HG03457 (cell line): ENCODE data around the gene PTBP2.
"Not testable (repeated sequence)": the region's sequence is repeated elsewhere in the genome, so short reads cannot be mapped to it uniquely, and the experiment has no call there.

Experiments
- ATAC-seq: cut with Tn5 transposase; IDR thresholded peaks from one replicate; pipeline ENCODE4 v1.9.1; 2021; ENCODE audit warnings: moderate number of reproducible peaks; ENCODE audit not compliant: unreplicated experiment

The PTBP2 gene

DNA sequence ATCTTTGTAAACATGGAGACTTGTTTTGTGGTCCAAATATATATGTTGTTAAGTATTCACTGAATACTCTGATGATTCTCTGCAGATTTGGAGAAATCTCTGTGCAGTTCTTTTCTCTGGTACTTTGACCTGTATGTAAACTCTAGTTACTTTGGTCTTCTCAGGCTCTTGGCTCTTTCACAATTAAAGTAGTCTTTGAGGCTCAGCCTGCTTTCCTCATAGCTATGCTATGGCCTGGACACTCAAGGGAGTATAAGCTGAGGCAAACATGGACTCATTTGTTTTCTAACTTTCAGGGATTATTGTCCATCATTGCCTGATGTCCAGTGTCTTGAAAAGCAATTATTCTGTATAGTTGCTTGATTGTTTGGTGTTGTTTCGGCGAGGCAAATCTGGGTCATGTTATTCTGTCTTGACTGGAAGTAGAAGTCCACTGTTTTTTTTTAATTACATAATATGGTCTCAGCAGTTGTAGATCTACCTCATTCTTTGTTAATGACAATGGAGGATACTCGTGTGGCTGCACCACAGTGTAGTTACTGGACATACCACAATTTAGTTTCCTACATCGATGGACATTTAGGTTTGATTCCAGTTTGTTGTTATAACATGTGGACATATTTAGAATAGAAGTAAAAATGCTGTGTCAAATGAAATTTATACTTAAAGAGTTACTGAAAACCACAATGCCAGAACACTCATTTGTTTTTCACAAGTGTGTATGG, 9.2 kb downstream of the PTBP2 start:
- ATAC-seq = no peak

DNA sequence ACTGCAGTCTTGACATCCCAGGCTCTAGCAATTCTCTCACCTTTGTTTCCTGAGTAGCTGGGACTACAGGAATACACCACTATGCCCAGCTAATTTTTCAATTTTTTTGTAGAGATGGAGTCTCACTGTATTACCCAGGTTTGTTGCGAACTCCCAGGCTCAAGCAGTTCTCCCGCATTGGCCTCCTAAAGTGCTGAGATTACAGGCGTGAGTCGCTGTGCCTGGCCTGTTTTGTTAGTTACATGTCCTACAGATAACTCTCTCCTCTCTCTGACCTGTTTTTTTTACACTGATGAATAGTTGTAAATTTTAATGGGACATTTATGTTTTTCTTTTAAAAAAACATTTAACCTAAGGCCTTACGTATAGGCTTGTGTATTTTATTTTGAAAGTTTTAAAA, 19.8 kb downstream of the PTBP2 start:
- ATAC-seq = no peak

DNA sequence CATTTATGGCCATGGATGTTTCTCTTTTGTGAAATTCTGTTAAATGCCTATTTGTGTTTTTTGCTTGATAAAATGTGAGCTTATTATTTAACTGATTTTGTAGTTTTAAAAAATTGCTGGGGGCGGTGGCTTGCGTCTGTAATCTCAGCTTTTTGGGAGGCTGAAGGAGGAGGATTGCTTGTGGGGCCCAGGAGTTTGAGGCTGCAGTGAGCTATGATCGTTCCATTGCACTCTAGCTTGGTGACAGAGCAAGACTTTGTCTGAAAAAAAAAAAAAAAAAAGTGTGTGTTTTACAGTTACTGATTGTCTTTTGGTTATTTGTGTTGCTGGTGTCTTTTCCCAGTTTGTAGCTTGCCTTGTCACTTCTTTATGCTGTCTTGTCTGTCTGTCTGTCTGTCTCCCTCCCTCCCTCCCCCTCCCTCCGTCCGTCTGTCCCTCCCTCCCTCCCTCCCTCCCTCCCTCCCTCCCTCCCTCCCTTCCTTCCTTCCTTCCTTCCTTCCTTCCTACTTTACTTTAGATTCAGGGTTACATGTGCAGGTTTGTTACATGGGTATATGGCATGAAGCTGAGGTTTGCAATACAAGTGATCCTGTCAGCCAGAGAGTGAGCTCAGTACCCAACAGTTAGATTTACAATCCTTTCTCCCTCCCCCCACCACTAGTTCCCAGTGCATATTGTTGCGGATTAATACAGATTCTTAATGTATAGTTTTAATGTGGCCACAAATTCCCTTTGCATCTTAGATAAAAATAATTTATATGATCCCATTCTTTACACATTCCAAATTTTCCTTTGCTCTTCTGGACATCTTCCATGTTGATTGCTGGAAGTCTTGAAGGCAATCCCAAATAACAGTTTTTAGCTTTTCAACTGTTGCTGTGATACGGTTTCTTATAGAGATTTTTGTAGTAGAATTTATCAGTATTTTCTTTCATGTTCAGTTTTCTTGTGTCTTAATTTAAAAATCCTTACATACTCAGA, 25.1 kb downstream of the PTBP2 start:
- ATAC-seq = no peak

DNA sequence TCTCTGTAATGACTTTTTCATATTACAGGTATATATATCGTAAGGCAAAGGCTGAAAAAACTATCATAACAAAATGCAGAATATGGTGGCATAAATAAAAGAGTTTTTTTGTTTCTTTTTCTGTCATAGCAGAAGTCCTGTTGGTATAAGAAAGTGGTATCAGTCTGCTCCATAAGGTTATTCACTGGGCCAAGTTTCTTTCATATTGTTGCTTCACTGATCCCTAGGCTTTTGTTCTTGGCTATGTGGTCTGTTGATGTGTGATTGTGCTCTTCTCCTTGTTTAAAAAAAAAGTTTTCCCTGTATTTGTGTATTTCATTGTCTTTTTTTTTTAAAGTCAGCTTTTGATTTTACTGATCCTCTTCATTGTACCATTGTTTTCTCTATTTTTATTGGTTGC, 26.0 kb downstream of the PTBP2 start:
- ATAC-seq = no peak

DNA sequence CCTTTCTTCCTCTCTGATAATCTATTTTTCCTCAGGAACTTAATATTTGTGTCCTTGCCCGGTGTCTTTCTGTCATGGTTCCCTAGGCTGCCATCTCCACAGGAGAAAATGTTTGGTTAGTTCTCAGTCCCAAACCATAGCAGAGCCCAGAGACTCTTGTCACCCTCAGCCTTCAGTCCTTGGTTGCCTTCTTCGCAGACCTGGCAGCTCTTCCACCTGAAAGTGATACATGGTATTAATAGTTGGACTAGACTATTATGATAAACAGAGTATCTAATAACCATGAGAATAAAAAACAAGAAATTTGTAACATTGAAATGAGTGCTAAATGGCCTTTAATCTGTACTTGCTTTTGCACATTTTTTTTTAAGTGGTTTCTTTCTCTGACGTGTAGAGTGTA, 26.5 kb downstream of the PTBP2 start:
- no peak for ATAC-seq

DNA sequence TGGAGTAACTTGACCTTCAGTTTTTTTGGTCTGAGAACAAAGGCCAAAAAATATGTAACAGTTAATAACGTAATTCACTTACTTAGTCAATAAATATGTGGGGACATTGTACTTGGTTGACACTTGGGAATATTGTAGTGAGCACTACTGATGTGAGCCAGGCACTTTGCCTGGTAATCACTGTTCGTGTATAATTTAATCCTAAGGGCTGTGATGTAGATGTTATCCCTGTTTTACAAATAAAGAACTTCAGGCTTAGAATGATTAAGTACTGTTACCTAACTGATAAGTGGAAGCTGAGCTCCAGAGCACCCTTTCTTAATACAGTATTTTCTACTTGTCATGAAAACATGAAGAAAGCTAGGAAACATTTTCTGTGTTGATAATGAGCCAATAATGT, 28.0 kb downstream of the PTBP2 start:
- no peak for ATAC-seq

DNA sequence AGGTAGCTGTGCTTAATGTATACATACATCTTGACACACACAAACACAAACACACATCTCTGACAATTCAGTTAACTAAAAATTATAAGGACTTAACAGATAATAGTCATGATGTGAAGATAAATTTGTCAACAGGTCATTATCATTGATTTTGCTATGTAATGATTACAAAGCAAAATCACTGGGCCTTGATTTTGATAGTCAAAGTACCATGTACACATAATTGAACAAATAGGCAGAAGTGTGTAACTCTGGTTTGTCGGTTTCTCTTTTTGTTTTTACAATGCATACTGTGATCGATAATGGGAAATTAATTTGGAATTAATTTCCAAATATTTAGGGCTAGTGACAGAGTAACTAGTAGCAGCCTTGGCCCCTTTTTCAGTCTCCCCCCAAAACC, 30.8 kb downstream of the PTBP2 start:
- ATAC-seq = no peak

DNA sequence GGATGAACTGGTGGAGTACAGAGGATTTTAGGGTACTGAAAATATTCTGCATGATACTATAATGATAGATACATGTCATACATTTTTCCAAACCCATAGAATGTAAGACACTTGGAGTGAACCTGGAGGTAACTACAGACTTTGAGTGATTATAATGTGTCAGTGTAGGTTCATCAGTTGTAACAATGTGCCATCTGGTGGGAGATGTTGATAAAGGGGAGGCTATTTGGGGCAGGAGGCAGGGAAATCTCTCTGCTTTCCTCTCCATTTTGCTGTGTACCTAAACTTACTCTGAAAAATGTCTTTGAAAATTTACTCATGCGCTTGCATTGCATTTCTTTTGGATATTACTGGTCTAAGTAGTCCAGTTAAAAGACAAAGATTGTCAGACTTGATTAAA, 35.2 kb downstream of the PTBP2 start:
- no peak for ATAC-seq

DNA sequence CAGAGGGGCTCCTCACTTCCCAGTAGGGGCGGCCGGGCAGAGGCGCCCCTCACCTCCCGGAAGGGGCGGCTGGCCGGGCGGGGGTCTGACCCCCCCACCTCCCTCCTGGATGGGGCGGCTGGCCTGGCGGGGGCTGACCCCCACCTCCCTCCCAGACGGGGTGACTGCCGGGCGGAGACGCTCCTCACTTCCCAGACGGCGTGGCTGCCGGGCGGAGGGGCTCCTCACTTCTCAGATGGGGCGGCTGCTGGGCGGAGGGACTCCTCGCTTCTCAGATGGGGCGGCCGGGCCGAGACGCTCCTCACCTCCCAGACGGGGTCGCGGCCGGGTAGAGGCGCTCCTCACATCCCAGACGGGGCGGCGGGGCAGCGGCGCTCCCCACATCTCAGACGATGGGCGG, 41.0 kb downstream of the PTBP2 start:
- ATAC-seq = not testable (repeated sequence)

DNA sequence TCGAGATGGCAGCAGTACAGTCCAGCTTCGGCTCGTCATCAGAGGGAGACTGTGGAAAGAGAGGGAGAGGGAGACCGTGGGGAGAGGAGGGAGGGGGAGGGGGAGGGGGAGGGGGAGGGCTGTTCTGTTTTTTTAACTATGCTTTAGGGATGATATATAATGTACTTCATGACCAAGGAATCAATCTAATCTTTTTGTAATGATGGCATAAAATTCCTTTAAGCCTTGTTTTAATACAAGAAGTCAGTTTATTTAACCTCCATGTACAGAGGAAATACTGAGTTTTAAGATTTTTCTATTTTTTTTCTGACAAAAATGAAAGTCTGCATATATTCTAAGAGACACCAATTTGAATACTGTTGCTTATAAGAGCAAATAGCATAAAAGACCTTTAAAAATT, 41.9 kb downstream of the PTBP2 start:
- no peak for ATAC-seq

DNA sequence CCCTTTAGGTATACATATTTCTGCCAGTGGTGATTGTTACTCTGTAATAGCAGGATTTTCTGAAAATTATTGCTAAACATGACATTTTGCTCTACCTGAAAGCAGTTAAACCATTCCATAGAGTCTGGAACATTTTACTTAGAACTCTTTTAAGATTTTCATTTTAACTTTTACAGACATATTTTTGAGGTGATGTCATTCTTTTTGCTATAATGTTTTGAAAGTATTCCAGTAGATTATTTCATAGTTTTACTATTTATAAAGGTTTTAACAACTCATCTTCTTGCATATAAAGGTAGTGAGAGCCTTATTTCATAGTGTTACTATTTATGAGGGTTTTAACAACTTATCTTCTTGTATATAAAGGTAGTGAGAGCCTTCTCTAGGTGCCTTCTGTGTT, 42.9 kb downstream of the PTBP2 start:
- ATAC-seq = no peak

DNA sequence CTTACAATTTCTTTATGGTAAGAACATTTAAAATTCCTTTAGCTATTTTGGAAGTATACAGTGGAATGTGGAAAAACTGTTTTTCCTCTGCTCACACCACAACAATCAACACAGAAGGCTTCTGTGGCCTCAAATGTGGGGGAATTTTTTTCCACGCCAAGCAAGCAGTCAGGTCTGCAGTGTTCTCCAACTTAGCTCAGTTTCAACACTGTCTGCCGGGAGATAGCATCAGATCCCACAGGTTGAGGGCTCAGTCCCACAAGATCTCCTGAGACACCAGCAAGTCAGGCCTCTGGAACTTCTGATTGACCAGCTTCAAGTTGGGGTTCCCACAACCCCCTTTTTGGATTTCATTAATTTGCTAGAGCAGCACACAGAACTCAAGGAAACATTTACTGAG, 50.3 kb downstream of the PTBP2 start:
- ATAC-seq = no peak

DNA sequence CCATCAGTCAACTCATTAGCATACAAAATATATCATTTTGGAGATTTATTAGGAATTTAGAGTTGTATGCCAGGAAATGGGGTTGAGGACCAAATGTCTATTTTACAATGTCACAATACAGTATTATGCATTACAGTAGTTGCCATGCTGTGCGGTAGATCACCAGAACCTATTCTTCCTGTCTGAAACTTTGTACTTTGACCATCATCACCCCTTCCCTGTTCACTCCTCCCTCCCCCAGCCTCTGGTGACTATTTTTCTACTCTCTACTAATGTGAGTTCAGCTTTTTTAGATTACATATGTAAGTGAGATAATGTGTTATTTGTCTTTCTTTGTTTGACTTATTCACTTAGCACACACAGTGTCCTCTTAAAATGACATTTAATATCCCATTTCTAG, 50.8 kb downstream of the PTBP2 start:
- ATAC-seq = no peak

DNA sequence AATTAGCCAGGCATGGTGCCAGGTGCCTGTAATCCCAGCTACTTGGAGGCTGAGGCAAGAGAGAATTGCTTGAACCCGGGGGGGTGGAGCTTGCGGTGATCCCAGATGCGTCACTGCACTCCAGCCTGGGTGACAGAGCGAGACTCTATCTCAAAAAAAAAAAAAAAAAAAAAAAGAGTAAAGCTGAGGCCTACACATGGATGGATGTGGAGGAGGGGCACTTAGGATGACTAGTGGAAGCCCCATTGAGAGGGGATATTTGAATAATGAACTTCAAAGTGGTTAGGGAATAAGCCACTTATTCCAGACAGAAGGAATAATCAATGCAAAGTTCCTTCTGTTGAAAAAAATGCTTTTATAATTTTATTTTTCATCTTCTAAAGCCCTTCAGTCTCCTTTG, 51.4 kb downstream of the PTBP2 start:
- no peak for ATAC-seq

DNA sequence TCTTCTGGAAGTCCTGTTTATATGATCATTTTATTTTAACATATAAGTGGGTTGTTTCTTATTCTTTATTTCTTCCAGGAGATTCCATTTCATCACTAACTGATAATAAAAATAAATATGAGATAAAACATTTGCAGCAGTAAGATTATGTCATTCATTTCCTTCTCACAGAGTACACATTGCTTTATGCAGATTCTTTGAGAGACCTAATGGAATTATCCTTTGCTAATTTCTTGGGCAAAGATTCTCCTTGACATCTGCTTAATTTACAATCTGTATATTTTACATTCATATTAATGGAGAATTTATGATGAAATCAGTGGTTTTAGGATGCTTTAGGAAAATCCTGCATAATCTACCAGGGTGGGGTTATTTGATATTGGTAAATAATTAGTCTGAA, 60.6 kb downstream of the PTBP2 start:
- no peak for ATAC-seq

DNA sequence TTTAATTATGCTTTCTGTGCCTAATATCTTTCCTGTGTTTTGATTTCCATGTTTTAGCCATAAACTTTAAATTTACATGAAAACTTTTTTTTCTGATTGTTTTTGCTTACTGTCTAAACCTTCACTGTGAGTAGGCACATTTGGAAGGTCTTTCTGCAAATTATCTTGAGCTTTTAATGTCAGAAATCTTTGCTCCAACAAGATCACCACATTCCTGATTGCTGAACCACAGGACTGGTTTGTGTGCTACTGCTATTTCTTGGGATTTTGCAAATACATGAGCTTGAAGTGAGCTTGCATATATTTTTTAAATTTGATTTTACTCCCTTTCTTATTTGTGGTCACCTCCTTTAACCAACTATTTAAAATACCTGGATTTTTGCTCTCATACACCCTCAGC, 61.3 kb downstream of the PTBP2 start:
- no peak for ATAC-seq

DNA sequence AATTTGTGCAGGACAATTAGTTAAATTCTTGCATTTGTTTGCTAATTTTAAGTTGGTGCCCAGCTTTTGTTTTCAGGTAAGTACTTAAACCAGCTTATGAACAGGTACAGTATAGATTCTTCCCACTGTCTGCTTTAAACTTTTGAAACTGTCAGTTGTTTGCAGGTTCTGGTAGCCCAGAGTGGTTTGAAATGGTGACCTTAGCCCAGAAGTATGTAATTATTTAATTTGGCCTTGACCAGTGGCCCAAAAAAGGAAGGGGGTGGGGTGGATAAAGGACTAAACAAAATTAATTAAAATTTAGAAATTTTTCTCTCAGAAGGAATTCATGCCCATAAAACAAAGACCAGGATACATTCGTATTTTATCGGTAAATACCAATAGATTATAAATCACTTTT, 69.0 kb downstream of the PTBP2 start:
- ATAC-seq = no peak

DNA sequence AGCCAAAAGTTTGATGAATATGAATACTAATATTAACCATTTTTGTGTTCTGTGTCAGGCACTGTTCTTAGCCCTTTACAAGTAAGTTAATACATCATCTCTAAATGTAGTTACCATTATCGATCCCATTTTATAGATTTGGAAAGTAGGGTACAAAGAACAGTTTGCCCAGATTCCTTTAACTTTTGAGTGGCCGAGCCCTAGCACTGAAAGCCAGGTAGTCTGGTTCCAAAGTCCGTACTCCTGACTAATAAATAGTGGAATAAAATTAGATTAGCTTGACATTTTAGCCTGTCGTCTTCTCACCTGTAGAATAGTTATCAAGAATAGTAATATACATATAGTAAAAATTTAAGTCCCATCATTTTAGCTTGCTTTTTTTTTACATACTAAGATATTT, 70.6 kb downstream of the PTBP2 start:
- ATAC-seq = no peak

DNA sequence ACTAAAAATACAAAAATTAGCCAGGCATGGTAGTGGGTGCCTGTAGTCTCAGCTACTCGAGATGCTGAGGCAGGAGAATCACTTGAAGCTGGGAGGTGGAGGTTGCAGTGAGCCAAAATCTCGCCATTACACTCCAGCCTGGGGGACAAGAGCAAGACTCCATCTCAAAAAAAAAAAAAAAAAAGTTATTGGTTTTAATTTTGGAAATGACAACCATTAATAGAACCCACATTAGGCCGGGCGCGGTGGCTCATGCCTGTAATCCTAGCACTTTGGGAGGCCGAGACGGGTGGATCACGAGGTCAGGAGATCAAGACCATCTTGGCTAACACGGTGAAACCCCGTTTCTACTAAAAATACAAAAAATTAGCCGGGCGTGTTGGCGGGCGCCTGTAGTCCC, 80.1 kb downstream of the PTBP2 start:
- ATAC-seq = not testable (repeated sequence)

DNA sequence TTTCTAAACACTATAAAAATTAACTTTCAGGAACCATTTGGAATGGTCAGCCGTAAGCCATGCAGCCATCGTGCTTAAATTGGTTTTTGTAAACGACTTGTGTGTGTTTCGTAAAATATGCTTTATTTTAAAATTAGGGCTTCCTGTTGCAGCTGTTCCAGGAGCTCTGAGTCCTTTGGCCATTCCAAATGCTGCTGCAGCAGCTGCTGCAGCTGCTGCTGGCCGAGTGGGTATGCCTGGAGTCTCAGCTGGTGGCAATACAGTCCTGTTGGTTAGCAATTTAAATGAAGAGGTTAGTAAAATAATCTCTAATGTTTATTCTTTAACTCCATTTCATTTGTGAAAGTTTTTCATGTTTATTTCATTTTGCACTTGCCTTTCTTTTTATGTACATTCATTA, 83.1 kb downstream of the PTBP2 start:
- ATAC-seq = no peak

DNA sequence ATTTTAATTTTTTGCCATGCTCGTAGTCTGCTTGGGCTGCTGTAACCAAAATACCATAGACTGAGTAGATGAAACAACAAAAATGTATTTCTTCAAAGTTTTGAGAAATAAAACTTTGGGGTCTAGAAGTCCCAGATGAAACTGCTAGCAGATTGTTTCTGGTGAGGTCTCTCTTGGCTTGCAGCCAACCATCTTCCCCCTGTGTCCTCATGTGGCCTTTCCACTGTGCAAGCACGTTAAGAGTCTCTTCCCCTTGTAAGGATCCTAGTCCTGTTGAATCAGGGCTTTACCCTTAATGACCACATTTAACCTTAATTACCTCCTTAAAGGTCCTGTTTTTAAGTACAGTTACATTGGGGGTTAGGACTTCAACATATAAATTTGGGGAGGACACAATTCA, 86.6 kb downstream of the PTBP2 start:
- no peak for ATAC-seq

DNA sequence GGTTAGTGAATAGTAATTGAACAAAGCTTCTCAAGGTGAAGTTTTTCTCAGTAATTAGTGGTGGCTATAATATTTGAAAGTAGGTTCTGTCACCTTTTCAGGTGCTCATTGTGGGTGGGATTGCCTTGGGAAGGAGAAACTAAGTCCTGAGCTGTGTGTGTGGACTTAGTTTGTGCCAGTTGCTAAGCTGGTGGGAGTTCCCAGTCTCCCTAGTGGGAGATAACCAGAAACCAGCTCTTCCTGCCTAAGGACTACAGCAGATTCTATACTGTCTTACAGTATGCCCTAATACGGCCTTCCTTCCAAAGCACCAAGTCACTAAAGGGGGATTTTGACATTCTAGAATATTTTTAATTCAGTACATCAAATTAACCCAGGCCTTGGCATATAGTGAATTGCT, 94.3 kb downstream of the PTBP2 start:
- no peak for ATAC-seq
